ENCODE data around the gene CLASRP. TPM values are rescaled to one million over a fixed set of nuclear protein-coding genes. Genes with fewer than 3 reads are reported as not detected.
"Not testable (repeated sequence)": the region's sequence is repeated elsewhere in the genome, so short reads cannot be mapped to it uniquely, and the experiment has no call there.

The CLASRP gene
- total RNA-seq, 1 donor from 2014 or later, result 49.1 TPM

- no peak overlapping the region for H3K27ac Mint-ChIP-seq (ENCODE audit: unreplicated experiment)
- H3K4me3 Mint-ChIP-seq (ENCODE audit: unreplicated experiment), result no peak overlapping the region
- peaks cover 11% of the 10 kb centered on the region for H3K4me1 Mint-ChIP-seq (ENCODE audit: low read depth)
- no peaks in the 10 kb centered on the region for H3K9me3 Mint-ChIP-seq (ENCODE audit: low read depth)
- no peaks in the 10 kb centered on the region for H3K36me3 Mint-ChIP-seq (ENCODE audit: low read depth)
- no peak for TF ChIP-seq CTCF (IDR thresholded peaks at IDR 0.05)
- no peaks in the 10 kb centered on the region for H3K27me3 Mint-ChIP-seq (ENCODE audit: low read depth)
- no peak for DNase-seq (ENCODE audit: low spot score)
Measured at GRCh38 chr19:45115809-45116615, 77.2 kb downstream of the CLASRP start.

GRCh38 chr19:45117167-45117594, 78.3 kb downstream of the CLASRP start:
- H3K27me3 Mint-ChIP-seq (ENCODE audit: low read depth), result no peaks in the 10 kb centered on the region
- H3K4me1 Mint-ChIP-seq (ENCODE audit: low read depth), result peaks cover 11% of the 10 kb centered on the region
- H3K27ac Mint-ChIP-seq (ENCODE audit: unreplicated experiment), result no peak overlapping the region
- H3K4me3 Mint-ChIP-seq (ENCODE audit: unreplicated experiment), result no peak overlapping the region
- TF ChIP-seq CTCF (IDR thresholded peaks at IDR 0.05), result no peak
- no peak for DNase-seq (ENCODE audit: low spot score)
- H3K36me3 Mint-ChIP-seq (ENCODE audit: low read depth), result no peaks in the 10 kb centered on the region
- H3K9me3 Mint-ChIP-seq (ENCODE audit: low read depth), result no peaks in the 10 kb centered on the region

GRCh38 chr19:45117671-45118070, 78.8 kb downstream of the CLASRP start:
- DNase-seq (ENCODE audit: low spot score), result no peak
- TF ChIP-seq CTCF (IDR thresholded peaks at IDR 0.05), result no peak
- H3K4me3 Mint-ChIP-seq (ENCODE audit: unreplicated experiment), result no peak overlapping the region
- no peaks in the 10 kb centered on the region for H3K36me3 Mint-ChIP-seq (ENCODE audit: low read depth)
- no peak overlapping the region for H3K27ac Mint-ChIP-seq (ENCODE audit: unreplicated experiment)
- no peaks in the 10 kb centered on the region for H3K27me3 Mint-ChIP-seq (ENCODE audit: low read depth)
- peaks cover 11% of the 10 kb centered on the region for H3K4me1 Mint-ChIP-seq (ENCODE audit: low read depth)
- H3K9me3 Mint-ChIP-seq (ENCODE audit: low read depth), result no peaks in the 10 kb centered on the region

- no peak for DNase-seq (ENCODE audit: low spot score)
- Mint-ChIP-seq H3K27me3 (ENCODE audit: low read depth) (no peaks in the 10 kb centered on the region), H3K4me3 (ENCODE audit: unreplicated experiment) (no peak overlapping the region), H3K36me3 (ENCODE audit: low read depth) (no peaks in the 10 kb centered on the region), H3K27ac (ENCODE audit: unreplicated experiment) (no peak overlapping the region), H3K9me3 (ENCODE audit: low read depth) (no peaks in the 10 kb centered on the region), H3K4me1 (ENCODE audit: low read depth) (peaks cover 11% of the 10 kb centered on the region)
- no peak for TF ChIP-seq CTCF (IDR thresholded peaks at IDR 0.05)
Measured at GRCh38 chr19:45118106-45118505, 79.3 kb downstream of the CLASRP start.

GRCh38 chr19:45118591-45119355, 79.9 kb downstream of the CLASRP start:
- H3K27ac Mint-ChIP-seq (ENCODE audit: unreplicated experiment); H3K36me3 Mint-ChIP-seq (ENCODE audit: low read depth); H3K4me3 Mint-ChIP-seq (ENCODE audit: unreplicated experiment); H3K9me3 Mint-ChIP-seq (ENCODE audit: low read depth); DNase-seq (ENCODE audit: low spot score); H3K27me3 Mint-ChIP-seq (ENCODE audit: low read depth): not testable (repeated sequence)
- peaks cover 11% of the 10 kb centered on the region for H3K4me1 Mint-ChIP-seq (ENCODE audit: low read depth)
